Activated B cell treated with CpG ODN at 0.5 μM for 24 hours (primary cell): ENCODE results near the gene DCN. TPM values are rescaled to one million over a fixed set of nuclear protein-coding genes. Genes with fewer than 3 reads are reported as not detected.
"Not testable (repeated sequence)": the region's sequence is repeated elsewhere in the genome, so short reads cannot be mapped to it uniquely, and the experiment has no call there.

Source experiments
- ATAC-seq: fragments of 200-7000 bp; cut with Tn5 transposase; one replicate; pipeline ENCODE4 v1.10.0; 2021; ENCODE audit warnings: low read depth, mild to moderate bottlenecking, moderate library complexity
- CTCF ChIA-PET: fragments of 350-600 bp; sonication (Branson Sonifier 250); formaldehyde crosslinking; loops from one replicate; lab custom pipeline; 2021; ENCODE audit warnings: antibody characterized with exemption; lab: Charles Lee
- POLR2A ChIA-PET: fragments of 350-600 bp; sonication (Branson Sonifier 250); formaldehyde crosslinking; loops from one replicate; lab custom pipeline; 2021; ENCODE audit warnings: antibody characterized with exemption; lab: Charles Lee
- DNase-seq: peaks from one replicate; pipeline ENCODE4 v3.0.0; 2022
- H3K27ac Mint-ChIP-seq: one replicate; pipeline ENCODE4 v1.8.0; 2020; ENCODE audit warnings: mixed read lengths
- H3K27me3 Mint-ChIP-seq: one replicate; pipeline ENCODE4 v1.8.0; 2021; ENCODE audit warnings: mixed read lengths
- H3K36me3 Mint-ChIP-seq: one replicate; pipeline ENCODE4 v1.8.0; 2021; ENCODE audit warnings: low read depth, mixed read lengths
- H3K4me1 Mint-ChIP-seq: one replicate; pipeline ENCODE4 v1.8.0; 2021; ENCODE audit warnings: mixed read lengths
- H3K4me3 Mint-ChIP-seq: one replicate; pipeline ENCODE4 v1.8.0; 2020; ENCODE audit warnings: mild to moderate bottlenecking, mixed read lengths
- H3K9me3 Mint-ChIP-seq: one replicate; pipeline ENCODE4 v1.8.0; 2020; ENCODE audit warnings: mixed read lengths
- intact Hi-C: fragments of 100-400 bp; cut with micrococcal nuclease; formaldehyde crosslinking; loops from one replicate; pipeline ENCODE4 v1.15.1; 2024
- total RNA-seq: library from RNA; stranded (reverse); gene quantifications from 2 replicates; pipeline ENCODE4 v1.2.3, GENCODE V29; 2022
- TF ChIP-seq, protein P1 (sequence below): fragments of 200-600 bp; IDR thresholded peaks from one replicate; pipeline ENCODE4 v1.8.0; 2022; ENCODE audit warnings: antibody characterized with exemption, mild to moderate bottlenecking

Gene DCN
- total RNA-seq, 1 donor from 2014 or later: not detected

DNA sequence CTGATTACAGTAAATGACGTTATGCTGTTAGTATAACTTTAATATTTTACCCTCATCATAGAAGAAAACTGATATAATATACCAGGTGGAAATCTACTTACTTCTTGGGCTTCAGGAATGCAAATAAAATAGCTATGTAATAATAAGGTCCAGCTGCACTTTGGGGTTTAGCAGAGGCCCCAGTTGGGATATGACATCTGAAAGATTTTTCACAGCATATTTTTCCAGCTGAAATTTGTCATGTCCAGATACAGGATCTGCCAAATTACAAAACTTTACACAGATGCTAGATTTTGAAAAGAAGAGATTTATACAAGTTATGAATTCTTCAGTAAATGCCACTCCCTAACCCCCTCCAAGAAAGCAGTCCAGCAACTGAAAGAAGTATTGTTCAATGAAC, 29.2 kb upstream of the DCN start:
- TF ChIP-seq, protein P1, sequence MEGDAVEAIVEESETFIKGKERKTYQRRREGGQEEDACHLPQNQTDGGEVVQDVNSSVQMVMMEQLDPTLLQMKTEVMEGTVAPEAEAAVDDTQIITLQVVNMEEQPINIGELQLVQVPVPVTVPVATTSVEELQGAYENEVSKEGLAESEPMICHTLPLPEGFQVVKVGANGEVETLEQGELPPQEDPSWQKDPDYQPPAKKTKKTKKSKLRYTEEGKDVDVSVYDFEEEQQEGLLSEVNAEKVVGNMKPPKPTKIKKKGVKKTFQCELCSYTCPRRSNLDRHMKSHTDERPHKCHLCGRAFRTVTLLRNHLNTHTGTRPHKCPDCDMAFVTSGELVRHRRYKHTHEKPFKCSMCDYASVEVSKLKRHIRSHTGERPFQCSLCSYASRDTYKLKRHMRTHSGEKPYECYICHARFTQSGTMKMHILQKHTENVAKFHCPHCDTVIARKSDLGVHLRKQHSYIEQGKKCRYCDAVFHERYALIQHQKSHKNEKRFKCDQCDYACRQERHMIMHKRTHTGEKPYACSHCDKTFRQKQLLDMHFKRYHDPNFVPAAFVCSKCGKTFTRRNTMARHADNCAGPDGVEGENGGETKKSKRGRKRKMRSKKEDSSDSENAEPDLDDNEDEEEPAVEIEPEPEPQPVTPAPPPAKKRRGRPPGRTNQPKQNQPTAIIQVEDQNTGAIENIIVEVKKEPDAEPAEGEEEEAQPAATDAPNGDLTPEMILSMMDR: no peak
- ChIA-PET POLR2A (no interaction called here), CTCF (no interaction called here)
- Mint-ChIP-seq H3K27me3 (no peaks in the 10 kb centered on the region), H3K4me1 (no peaks in the 10 kb centered on the region), H3K27ac (no peak overlapping the region), H3K36me3 (no peaks in the 10 kb centered on the region), H3K9me3 (no peaks in the 10 kb centered on the region), H3K4me3 (no peak overlapping the region)
- DNase-seq (no peak), ATAC-seq (no peak)
- intact Hi-C loops: no loop called here

- ChIA-PET CTCF (no interaction called here), POLR2A (no interaction called here)
- H3K27me3 Mint-ChIP-seq: no peaks in the 10 kb centered on the region
- H3K36me3 Mint-ChIP-seq: no peaks in the 10 kb centered on the region
- intact Hi-C loops: no loop called here
- H3K4me3 Mint-ChIP-seq: no peak overlapping the region
- DNase-seq (no peak), ATAC-seq (no peak)
- no peaks in the 10 kb centered on the region for H3K9me3 Mint-ChIP-seq
- TF ChIP-seq, protein P1: no peak
- no peaks in the 10 kb centered on the region for H3K4me1 Mint-ChIP-seq
- no peak overlapping the region for H3K27ac Mint-ChIP-seq
Observed at GRCh38 chr12:91210618-91211017, 28.0 kb upstream of the DCN start.

- no peaks in the 10 kb centered on the region for H3K27me3 Mint-ChIP-seq
- ATAC-seq (no peak), DNase-seq (no peak)
- TF ChIP-seq, protein P1: no peak
- H3K36me3 Mint-ChIP-seq: no peaks in the 10 kb centered on the region
- no peaks in the 10 kb centered on the region for H3K9me3 Mint-ChIP-seq
- intact Hi-C loops: no loop called here
- POLR2A ChIA-PET: no interaction called here
- CTCF ChIA-PET: no interaction called here
- H3K27ac Mint-ChIP-seq: no peak overlapping the region
- H3K4me3 Mint-ChIP-seq: no peak overlapping the region
- no peaks in the 10 kb centered on the region for H3K4me1 Mint-ChIP-seq
Observed at GRCh38 chr12:91210144-91210543, 27.5 kb upstream of the DCN start.

GRCh38 chr12:91207301-91207700, 24.7 kb upstream of the DCN start:
- ATAC-seq, H3K9me3 Mint-ChIP-seq, CTCF ChIA-PET, H3K4me3 Mint-ChIP-seq, H3K27ac Mint-ChIP-seq, DNase-seq, H3K27me3 Mint-ChIP-seq, intact Hi-C loops, H3K36me3 Mint-ChIP-seq, H3K4me1 Mint-ChIP-seq, POLR2A ChIA-PET: not testable (repeated sequence)

DNA sequence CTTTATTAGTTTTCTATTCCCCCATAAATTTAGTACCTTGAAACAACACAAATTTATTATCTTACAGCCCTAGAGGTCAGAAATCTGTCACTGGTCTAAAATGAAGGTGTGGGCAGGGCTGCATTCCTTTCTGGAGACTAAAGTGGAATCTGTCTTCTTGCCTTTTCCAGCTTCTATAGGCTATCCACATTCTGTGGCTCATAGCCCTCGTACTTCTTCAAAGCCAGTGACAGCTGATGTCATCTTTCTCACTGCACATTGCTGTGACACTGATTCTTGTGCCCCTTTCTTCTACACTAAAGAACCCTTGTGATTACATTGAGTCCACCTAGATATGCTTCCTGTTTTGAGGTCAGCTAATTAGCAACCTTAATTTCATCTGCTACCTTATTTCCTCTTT, 23.2 kb upstream of the DCN start:
- intact Hi-C loops: no loop called here
- Mint-ChIP-seq H3K36me3 (no peaks in the 10 kb centered on the region), H3K9me3 (no peaks in the 10 kb centered on the region), H3K27me3 (no peaks in the 10 kb centered on the region), H3K27ac (no peak overlapping the region), H3K4me3 (no peak overlapping the region), H3K4me1 (no peaks in the 10 kb centered on the region)
- DNase-seq (no peak), ATAC-seq (no peak)
- ChIA-PET CTCF (no interaction called here), POLR2A (no interaction called here)
- TF ChIP-seq, protein P1: no peak

DNA sequence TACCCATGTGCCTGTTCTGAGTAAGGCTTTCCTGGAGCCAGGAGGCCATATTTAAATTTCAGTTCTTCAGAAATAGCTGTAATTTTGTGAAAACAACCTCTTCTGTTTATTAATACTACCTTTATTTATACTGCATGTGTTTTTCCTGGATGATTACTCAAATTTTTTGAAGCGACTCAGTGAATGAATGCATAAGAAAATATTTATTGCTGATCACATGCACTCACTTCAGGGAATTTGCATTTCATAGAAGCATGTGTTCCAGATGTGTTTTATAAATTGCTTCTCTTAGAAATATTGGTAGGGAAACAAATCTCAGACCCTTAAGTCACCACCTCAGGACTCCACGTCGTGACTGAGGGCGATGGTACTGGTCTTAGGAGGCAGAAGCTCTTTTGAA, 21.8 kb upstream of the DCN start:
- no peaks in the 10 kb centered on the region for H3K27me3 Mint-ChIP-seq
- H3K4me1 Mint-ChIP-seq: no peaks in the 10 kb centered on the region
- no peak for DNase-seq
- ATAC-seq: no peak
- no peak overlapping the region for H3K4me3 Mint-ChIP-seq
- ChIA-PET POLR2A (no interaction called here), CTCF (interaction anchor here (0.6 kb wide), 1 partner anchor 52 kb away, joined by 3 read pairs; no protein-coding TSS in a partner anchor)
- TF ChIP-seq, protein P1: no peak
- intact Hi-C loops: no loop called here
- peaks cover 1% of the 10 kb centered on the region for H3K9me3 Mint-ChIP-seq
- no peaks in the 10 kb centered on the region for H3K36me3 Mint-ChIP-seq
- H3K27ac Mint-ChIP-seq: no peak overlapping the region
